WTC11 (cell line): Measurements from ENCODE around the gene SEMA4G. TPM values are rescaled to one million over a fixed set of nuclear protein-coding genes. Genes with fewer than 3 reads are reported as not detected.

Experiments
- ATAC-seq: fragments of 200-7000 bp; cut with Tn5 transposase; 2 replicates; pipeline ENCODE4 v1.10.0; 2021; ENCODE audit warnings: mild to moderate bottlenecking, moderate library complexity
- CTCF ChIA-PET: fragments of 300-600 bp; sonication (Branson Sonifier 250); formaldehyde crosslinking; loops from one replicate; lab custom pipeline; 2021; ENCODE audit warnings: antibody characterized with exemption; lab: Charles Lee
- POLR2A ChIA-PET: fragments of 350-600 bp; sonication (Branson Sonifier 250); formaldehyde crosslinking; loops from one replicate; lab custom pipeline; 2021; ENCODE audit warnings: antibody characterized with exemption; lab: Charles Lee
- DNase-seq: peaks from one replicate; pipeline ENCODE4 v3.0.0; 2021; ENCODE audit warnings: low spot score
- H3K27ac Mint-ChIP-seq: 2 replicates; pipeline ENCODE4 v1.8.0; 2021; ENCODE audit warnings: mixed read lengths
- H3K27me3 Mint-ChIP-seq: 2 replicates; pipeline ENCODE4 v1.8.0; 2021; ENCODE audit warnings: low read depth, mild to moderate bottlenecking, moderate library complexity, mixed read lengths
- H3K36me3 Mint-ChIP-seq: 2 replicates; pipeline ENCODE4 v1.8.0; 2021; ENCODE audit warnings: mixed read lengths
- H3K4me1 Mint-ChIP-seq: 2 replicates; pipeline ENCODE4 v1.8.0; 2022; ENCODE audit warnings: mixed read lengths
- H3K4me3 Mint-ChIP-seq: 2 replicates; pipeline ENCODE4 v1.8.0; 2021; ENCODE audit warnings: mild to moderate bottlenecking, moderate library complexity, mixed read lengths
- H3K9me3 Mint-ChIP-seq: 2 replicates; pipeline ENCODE4 v1.8.0; 2021; ENCODE audit warnings: mixed read lengths
- ATF2 ChIP-seq: sonication (generic); formaldehyde crosslinking; IDR thresholded peaks from 2 replicates; pipeline ENCODE4 v1.8.1; 2022; ENCODE audit warnings: low read depth, missing genetic modification reagents, borderline replicate concordance
- ATF3 ChIP-seq: sonication (generic); formaldehyde crosslinking; conservative IDR thresholded peaks from 2 replicates; pipeline ENCODE4 v1.8.1; 2022; ENCODE audit warnings: mild to moderate bottlenecking, missing genetic modification reagents
- CREM ChIP-seq: sonication (generic); formaldehyde crosslinking; IDR thresholded peaks from 2 replicates; pipeline ENCODE4 v1.8.1; 2022; ENCODE audit warnings: mild to moderate bottlenecking, missing genetic modification reagents, moderate library complexity
- EMX1 ChIP-seq: fragments of 250-450 bp; sonication (Bioruptor Pico); IDR thresholded peaks from 2 replicates; pipeline ENCODE4 v1.8.0; 2021; ENCODE audit warnings: mild to moderate bottlenecking
- ERG ChIP-seq: fragments of 250-450 bp; sonication (Bioruptor Pico); IDR thresholded peaks from 2 replicates; pipeline ENCODE4 v1.8.0; 2021; ENCODE audit warnings: mild to moderate bottlenecking
- FOXJ3 ChIP-seq: sonication (generic); formaldehyde crosslinking; IDR thresholded peaks from 2 replicates; pipeline ENCODE4 v1.9.0; 2021; ENCODE audit warnings: missing genetic modification reagents, mild to moderate bottlenecking, borderline replicate concordance
- FOXK1 ChIP-seq: sonication (generic); formaldehyde crosslinking; IDR thresholded peaks from 2 replicates; pipeline ENCODE4 v1.8.0; 2022; ENCODE audit warnings: mild to moderate bottlenecking, moderate library complexity, missing genetic modification reagents
- FOXP4 ChIP-seq: sonication (generic); formaldehyde crosslinking; IDR thresholded peaks from 2 replicates; pipeline ENCODE4 v1.8.0; 2022; ENCODE audit warnings: mild to moderate bottlenecking, missing genetic modification reagents
- GABPB1 ChIP-seq: sonication (generic); formaldehyde crosslinking; IDR thresholded peaks from 2 replicates; pipeline ENCODE4 v1.8.1; 2023; ENCODE audit warnings: mild to moderate bottlenecking, missing genetic modification reagents
- HMGXB4 ChIP-seq: sonication (generic); formaldehyde crosslinking; IDR thresholded peaks from 2 replicates; pipeline ENCODE4 v1.8.1; 2023; ENCODE audit warnings: mild to moderate bottlenecking, moderate library complexity, missing genetic modification reagents
- MAX ChIP-seq: sonication (generic); formaldehyde crosslinking; IDR thresholded peaks from 2 replicates; pipeline ENCODE4 v1.8.0; 2022; ENCODE audit warnings: mild to moderate bottlenecking, missing genetic modification reagents
- NR3C1 ChIP-seq: sonication (generic); formaldehyde crosslinking; conservative IDR thresholded peaks from 2 replicates; pipeline ENCODE4 v1.8.1; 2023; ENCODE audit warnings: low read depth, mild to moderate bottlenecking, missing genetic modification reagents
- PREB ChIP-seq: sonication (generic); formaldehyde crosslinking; IDR thresholded peaks from 2 replicates; pipeline ENCODE4 v1.8.1; 2022; ENCODE audit warnings: mild to moderate bottlenecking, missing genetic modification reagents, moderate library complexity, borderline replicate concordance
- RELA ChIP-seq: sonication (generic); formaldehyde crosslinking; IDR thresholded peaks from 2 replicates; pipeline ENCODE4 v1.8.1; 2022; ENCODE audit warnings: missing genetic modification reagents, mild to moderate bottlenecking, borderline replicate concordance
- RORB ChIP-seq: fragments of 250-450 bp; sonication (Bioruptor Pico); IDR thresholded peaks from 2 replicates; pipeline ENCODE4 v1.9.0; 2021; ENCODE audit warnings: mild to moderate bottlenecking
- SP1 ChIP-seq: sonication (generic); formaldehyde crosslinking; conservative IDR thresholded peaks from 2 replicates; pipeline ENCODE4 v1.8.1; 2022; ENCODE audit warnings: missing genetic modification reagents
- USF1 ChIP-seq: sonication (generic); formaldehyde crosslinking; IDR thresholded peaks from 2 replicates; pipeline ENCODE4 v1.8.0; 2022; ENCODE audit warnings: mild to moderate bottlenecking, missing genetic modification reagents
- ZNF317 ChIP-seq: sonication (generic); formaldehyde crosslinking; IDR thresholded peaks from 2 replicates; pipeline ENCODE4 v1.8.1; 2023; ENCODE audit warnings: low read depth, mild to moderate bottlenecking, moderate library complexity, missing genetic modification reagents, borderline replicate concordance
- ZNF423 ChIP-seq: fragments of 250-450 bp; sonication (Bioruptor Pico); IDR thresholded peaks from 2 replicates; pipeline ENCODE4 v2.1.2; 2022; ENCODE audit warnings: mild to moderate bottlenecking, moderate library complexity
- ZNF671 ChIP-seq: fragments of 250-450 bp; sonication (Bioruptor Pico); IDR thresholded peaks from 2 replicates; pipeline ENCODE4 v1.8.0; 2021; ENCODE audit warnings: mild to moderate bottlenecking
- total RNA-seq: library from RNA; stranded (reverse); gene quantifications from 3 replicates; pipeline ENCODE4 v1.2.3, GENCODE V29; 2021

Gene SEMA4G
- total RNA-seq, 1 experiment from 2014 or later: 11.8 TPM

GRCh38 chr10:100945754-100946153 lies 23.6 kb upstream of the SEMA4G start:
- CTCF ChIA-PET: no interaction called here
- H3K4me1 Mint-ChIP-seq: no peaks in the 10 kb centered on the region

GRCh38 chr10:100948916-100949315 lies 20.4 kb upstream of the SEMA4G start:
- Mint-ChIP-seq H3K27me3 (no peaks in the 10 kb centered on the region), H3K4me1 (no peaks in the 10 kb centered on the region), H3K27ac (no peak overlapping the region), H3K4me3 (no peak overlapping the region), H3K36me3 (peaks cover 35% of the 10 kb centered on the region), H3K9me3 (no peaks in the 10 kb centered on the region)
- DNase-seq: no peak
- CTCF ChIA-PET: no interaction called here
- TF ChIP-seq ZNF317 (no peak), FOXP4 (no peak), CREM (CRISPR knock-in tag) (no peak), RORB (no peak), ATF2 (CRISPR knock-in tag) (no peak), EMX1 (CRISPR knock-in tag) (no peak), FOXK1 (CRISPR knock-in tag) (no peak), GABPB1 (CRISPR knock-in tag) (no peak)
- POLR2A ChIA-PET: no interaction called here
- no peak for ATAC-seq

More at GRCh38 chr10:100945754-100946153, 23.6 kb upstream of the SEMA4G start:
- no peak for DNase-seq
- ATAC-seq: no peak
- H3K27ac Mint-ChIP-seq: no peak overlapping the region
- TF ChIP-seq ZNF423 (CRISPR knock-in tag) (no peak), ERG (no peak)
- TF ChIP-seq, all 79 proteins: peak for 0
- H3K9me3 Mint-ChIP-seq: no peaks in the 10 kb centered on the region
- peaks cover 43% of the 10 kb centered on the region for H3K36me3 Mint-ChIP-seq
- POLR2A ChIA-PET: no interaction called here
- no peak overlapping the region for H3K4me3 Mint-ChIP-seq
- no peaks in the 10 kb centered on the region for H3K27me3 Mint-ChIP-seq

- Mint-ChIP-seq H3K27me3 (no peaks in the 10 kb centered on the region), H3K9me3 (no peaks in the 10 kb centered on the region), H3K36me3 (peaks cover 23% of the 10 kb centered on the region), H3K4me3 (no peak overlapping the region), H3K27ac (no peak overlapping the region), H3K4me1 (no peaks in the 10 kb centered on the region)
- CTCF ChIA-PET: no interaction called here
- DNase-seq (no peak), ATAC-seq (no peak)
- POLR2A ChIA-PET: no interaction called here
- TF ChIP-seq HMGXB4: no peak
- no peak for TF ChIP-seq NR3C1 (CRISPR knock-in tag)
- no peak for TF ChIP-seq USF1 (CRISPR knock-in tag)
- no peak for TF ChIP-seq ATF3 (CRISPR knock-in tag)
- no peak for TF ChIP-seq ZNF671
- no peak for TF ChIP-seq RELA (CRISPR knock-in tag)
- TF ChIP-seq ZNF423 (CRISPR knock-in tag): no peak
- TF ChIP-seq GABPB1 (CRISPR knock-in tag): no peak
- TF ChIP-seq SP1 (CRISPR knock-in tag): no peak
- TF ChIP-seq FOXJ3 (CRISPR knock-in tag): no peak
- TF ChIP-seq FOXP4: no peak
- no peak for TF ChIP-seq MAX (CRISPR knock-in tag)
- no peak for TF ChIP-seq PREB (CRISPR knock-in tag)
Observed at GRCh38 chr10:100960251-100960650, 9.1 kb upstream of the SEMA4G start.
